Chondrocyte (in vitro differentiated cells): Measurements from ENCODE around the gene LEAP2. TPM values are rescaled to one million over a fixed set of nuclear protein-coding genes. Genes with fewer than 3 reads are reported as not detected.

ENCODE experiments used
- DNase-seq: peaks from one replicate; pipeline ENCODE4 v3.0.0; 2021; ENCODE audit warnings: mixed read lengths, low spot score
- H3K27ac Mint-ChIP-seq: one replicate; pipeline ENCODE4 v1.8.0; 2021; ENCODE audit warnings: mild to moderate bottlenecking, moderate library complexity, mixed read lengths; ENCODE audit not compliant: unreplicated experiment
- H3K27me3 Mint-ChIP-seq: 2 replicates; pipeline ENCODE4 v1.8.0; 2021; ENCODE audit warnings: low read depth, mixed read lengths
- H3K36me3 Mint-ChIP-seq: 2 replicates; pipeline ENCODE4 v1.8.0; 2021; ENCODE audit warnings: low read depth, mixed read lengths
- H3K4me1 Mint-ChIP-seq: 2 replicates; pipeline ENCODE4 v1.8.0; 2021; ENCODE audit warnings: low read depth, mild to moderate bottlenecking, mixed read lengths
- H3K4me3 Mint-ChIP-seq: one replicate; pipeline ENCODE4 v1.8.0; 2021; ENCODE audit warnings: mild to moderate bottlenecking, moderate library complexity, mixed read lengths; ENCODE audit not compliant: unreplicated experiment
- H3K9me3 Mint-ChIP-seq: 2 replicates; pipeline ENCODE4 v1.8.0; 2021; ENCODE audit warnings: low read depth, mixed read lengths
- total RNA-seq: library from RNA; stranded (reverse); gene quantifications from 3 replicates; pipeline ENCODE4 v1.2.1, GENCODE V29; 2021
- TF ChIP-seq, protein P1 (sequence below): fragments of 200-600 bp; sonication (generic); IDR thresholded peaks from 2 replicates; pipeline ENCODE4 v1.5.0; 2021; ENCODE audit warnings: antibody characterized with exemption, mild to moderate bottlenecking, moderate library complexity

LEAP2 gene
- total RNA-seq, 1 donor from 2014 or later = 0.35 TPM

DNA sequence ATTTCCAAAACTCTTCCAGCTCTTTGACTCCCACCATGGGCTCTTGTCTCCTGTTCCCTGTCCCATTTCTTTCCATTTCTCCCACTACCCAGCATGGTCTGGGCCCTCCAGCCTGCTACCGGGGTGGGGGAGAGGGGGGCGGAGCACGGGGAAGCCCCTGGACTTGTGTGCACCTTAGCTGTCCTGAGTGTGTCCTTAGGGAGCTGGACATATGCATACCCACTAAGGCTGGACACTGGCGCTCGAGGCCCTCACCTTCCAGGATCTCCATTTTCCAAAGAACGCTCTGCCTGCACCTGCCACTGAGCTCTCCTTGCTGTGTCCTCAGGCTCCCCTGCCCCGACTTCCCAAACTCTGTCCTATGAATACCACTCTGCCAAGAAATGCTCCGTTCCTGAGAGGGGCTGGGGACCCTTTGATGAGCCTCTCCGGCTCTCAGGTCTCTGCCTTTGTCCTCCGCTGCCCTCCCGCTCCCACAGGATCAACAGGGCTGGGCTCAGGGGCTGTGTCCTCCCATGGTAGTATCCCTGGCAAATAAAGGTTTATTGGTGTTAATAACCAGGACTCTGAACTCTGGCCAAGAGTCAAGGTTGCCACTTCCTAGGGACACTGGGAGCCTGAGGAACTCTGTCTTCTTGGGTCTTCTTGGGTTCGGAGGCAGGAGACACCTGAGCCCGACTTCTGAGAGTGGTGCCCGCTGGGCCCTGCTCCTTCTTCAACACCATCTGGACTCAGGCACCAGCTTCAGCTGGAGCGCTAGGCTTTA is 42.2 kb upstream of the LEAP2 start:
- no peaks in the 10 kb centered on the region for H3K9me3 Mint-ChIP-seq
- peak; percentile 44 for DNase-seq
- peak overlapping the region; percentile 69 for H3K4me3 Mint-ChIP-seq
- H3K27ac Mint-ChIP-seq = no peak overlapping the region
- TF ChIP-seq, protein P1, sequence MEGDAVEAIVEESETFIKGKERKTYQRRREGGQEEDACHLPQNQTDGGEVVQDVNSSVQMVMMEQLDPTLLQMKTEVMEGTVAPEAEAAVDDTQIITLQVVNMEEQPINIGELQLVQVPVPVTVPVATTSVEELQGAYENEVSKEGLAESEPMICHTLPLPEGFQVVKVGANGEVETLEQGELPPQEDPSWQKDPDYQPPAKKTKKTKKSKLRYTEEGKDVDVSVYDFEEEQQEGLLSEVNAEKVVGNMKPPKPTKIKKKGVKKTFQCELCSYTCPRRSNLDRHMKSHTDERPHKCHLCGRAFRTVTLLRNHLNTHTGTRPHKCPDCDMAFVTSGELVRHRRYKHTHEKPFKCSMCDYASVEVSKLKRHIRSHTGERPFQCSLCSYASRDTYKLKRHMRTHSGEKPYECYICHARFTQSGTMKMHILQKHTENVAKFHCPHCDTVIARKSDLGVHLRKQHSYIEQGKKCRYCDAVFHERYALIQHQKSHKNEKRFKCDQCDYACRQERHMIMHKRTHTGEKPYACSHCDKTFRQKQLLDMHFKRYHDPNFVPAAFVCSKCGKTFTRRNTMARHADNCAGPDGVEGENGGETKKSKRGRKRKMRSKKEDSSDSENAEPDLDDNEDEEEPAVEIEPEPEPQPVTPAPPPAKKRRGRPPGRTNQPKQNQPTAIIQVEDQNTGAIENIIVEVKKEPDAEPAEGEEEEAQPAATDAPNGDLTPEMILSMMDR = no peak
- H3K36me3 Mint-ChIP-seq = no peaks in the 10 kb centered on the region
- peaks cover 14% of the 10 kb centered on the region for H3K4me1 Mint-ChIP-seq
- H3K27me3 Mint-ChIP-seq = no peaks in the 10 kb centered on the region

DNA sequence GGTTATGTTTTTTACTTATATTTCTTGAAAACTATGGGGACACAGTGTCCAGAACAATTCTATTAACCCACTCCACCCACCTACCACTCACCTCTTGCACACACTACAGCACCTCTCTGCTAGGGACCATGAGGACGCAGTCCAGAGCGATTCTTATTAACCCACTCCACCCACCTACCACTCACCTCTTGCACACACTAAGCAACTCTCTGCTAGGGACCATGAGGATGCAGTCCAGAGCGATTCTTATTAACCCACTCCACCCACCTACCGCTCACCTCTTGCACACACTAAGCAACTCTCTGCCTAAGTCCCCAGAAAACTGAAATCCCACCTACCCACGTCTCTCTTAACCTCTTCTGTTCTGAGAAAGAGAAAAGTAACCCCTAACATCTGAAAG is 40.9 kb upstream of the LEAP2 start:
- Mint-ChIP-seq H3K27ac (no peak overlapping the region), H3K4me1 (peaks cover 14% of the 10 kb centered on the region), H3K4me3 (no peak overlapping the region), H3K9me3 (no peaks in the 10 kb centered on the region), H3K36me3 (no peaks in the 10 kb centered on the region), H3K27me3 (no peaks in the 10 kb centered on the region)
- no peak for DNase-seq
- TF ChIP-seq, protein P1 = no peak

DNA sequence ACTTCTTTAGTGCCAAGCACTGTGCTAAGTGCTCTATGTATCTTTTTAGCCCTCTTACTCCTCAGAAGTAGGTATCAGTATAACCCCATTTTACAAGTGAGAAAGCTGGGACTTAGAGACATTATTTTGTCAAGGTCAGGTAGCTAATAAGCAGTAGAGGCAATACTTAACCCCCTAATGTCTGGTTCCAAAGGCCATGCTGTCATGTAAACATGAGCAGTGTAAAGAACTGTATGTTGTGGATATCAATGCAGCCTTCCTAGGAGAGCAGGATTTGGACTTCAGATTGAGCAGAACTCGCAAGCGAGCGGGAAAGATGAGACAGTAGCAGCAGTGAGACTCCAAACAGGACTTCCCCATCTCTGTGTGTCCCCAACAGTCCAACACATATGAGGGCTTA is 39.4 kb upstream of the LEAP2 start:
- peaks cover 12% of the 10 kb centered on the region for H3K4me1 Mint-ChIP-seq
- no peaks in the 10 kb centered on the region for H3K9me3 Mint-ChIP-seq
- TF ChIP-seq, protein P1 = no peak
- H3K27ac Mint-ChIP-seq = no peak overlapping the region
- DNase-seq = no peak
- no peaks in the 10 kb centered on the region for H3K36me3 Mint-ChIP-seq
- no peak overlapping the region for H3K4me3 Mint-ChIP-seq
- no peaks in the 10 kb centered on the region for H3K27me3 Mint-ChIP-seq

DNA sequence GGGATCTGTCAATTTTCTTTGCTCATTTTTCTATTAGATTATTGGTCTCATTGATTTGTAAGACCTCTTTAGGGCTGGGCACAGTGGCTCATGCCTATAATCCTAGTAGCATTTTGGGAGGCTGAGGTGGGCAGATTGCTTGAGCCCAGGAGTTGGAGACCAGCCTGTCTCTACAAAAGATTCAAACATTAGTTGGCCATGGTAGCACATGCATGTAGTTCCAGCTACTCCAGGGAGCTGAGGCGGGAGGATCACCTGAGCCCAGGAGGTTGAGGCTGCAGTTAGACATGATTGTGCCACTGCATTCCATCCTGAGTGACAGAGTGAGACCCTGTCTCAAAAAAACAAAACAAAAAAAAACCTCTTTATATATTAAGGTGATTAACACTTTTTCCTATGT is 36.6 kb upstream of the LEAP2 start:
- Mint-ChIP-seq H3K9me3 (no peaks in the 10 kb centered on the region), H3K36me3 (no peaks in the 10 kb centered on the region), H3K27me3 (no peaks in the 10 kb centered on the region), H3K4me3 (no peak overlapping the region), H3K27ac (no peak overlapping the region), H3K4me1 (no peaks in the 10 kb centered on the region)
- TF ChIP-seq, protein P1 = no peak
- DNase-seq = no peak

DNA sequence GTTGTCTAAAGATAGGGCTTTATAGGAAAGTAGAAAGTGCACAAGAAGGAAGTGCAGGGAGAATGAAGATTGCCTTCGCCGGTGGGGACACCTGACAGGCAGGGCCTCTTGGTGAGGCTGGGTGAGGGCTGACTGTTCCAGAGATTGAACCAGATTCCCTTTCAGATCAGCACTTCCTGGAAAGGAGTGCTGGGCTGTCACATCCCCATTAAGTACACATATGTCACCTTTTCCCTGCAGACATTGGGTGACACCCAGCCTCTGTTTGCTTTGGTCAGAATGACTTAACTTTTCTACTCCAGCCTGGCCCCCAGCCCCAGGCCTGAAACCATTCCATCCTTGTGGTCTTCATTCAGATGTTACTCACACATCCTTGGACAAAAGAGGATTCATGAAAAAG is 35.6 kb upstream of the LEAP2 start:
- Mint-ChIP-seq H3K27ac (no peak overlapping the region), H3K27me3 (no peaks in the 10 kb centered on the region), H3K9me3 (no peaks in the 10 kb centered on the region), H3K4me3 (no peak overlapping the region), H3K36me3 (no peaks in the 10 kb centered on the region), H3K4me1 (no peaks in the 10 kb centered on the region)
- TF ChIP-seq, protein P1 = no peak
- no peak for DNase-seq
